Subcutaneous adipose tissue (tissue), 4 donors: Measurements from ENCODE around the gene CYB5R3. TPM values are rescaled to one million over a fixed set of nuclear protein-coding genes. Genes with fewer than 3 reads are reported as not detected.

Experiments used
- total RNA-seq, 4 donors: library from RNA; depleted of rRNA; stranded (reverse); fragments of >200 nt; gene quantifications; one replicate each; pipeline ENCODE4 v1.1.0, GENCODE V29; 2016
- TF ChIP-seq, protein P1 (sequence below): fragments of 450-650 bp; IDR thresholded peaks from one replicate; pipeline ENCODE4 v1.5.1; 2016; ENCODE audit warnings: low read depth, mild to moderate bottlenecking, control low read depth, antibody characterized with exemption, moderate library complexity

CYB5R3 gene
- total RNA-seq, 4 donors from 2014 or later: 131 to 381 (median 222) TPM

DNA sequence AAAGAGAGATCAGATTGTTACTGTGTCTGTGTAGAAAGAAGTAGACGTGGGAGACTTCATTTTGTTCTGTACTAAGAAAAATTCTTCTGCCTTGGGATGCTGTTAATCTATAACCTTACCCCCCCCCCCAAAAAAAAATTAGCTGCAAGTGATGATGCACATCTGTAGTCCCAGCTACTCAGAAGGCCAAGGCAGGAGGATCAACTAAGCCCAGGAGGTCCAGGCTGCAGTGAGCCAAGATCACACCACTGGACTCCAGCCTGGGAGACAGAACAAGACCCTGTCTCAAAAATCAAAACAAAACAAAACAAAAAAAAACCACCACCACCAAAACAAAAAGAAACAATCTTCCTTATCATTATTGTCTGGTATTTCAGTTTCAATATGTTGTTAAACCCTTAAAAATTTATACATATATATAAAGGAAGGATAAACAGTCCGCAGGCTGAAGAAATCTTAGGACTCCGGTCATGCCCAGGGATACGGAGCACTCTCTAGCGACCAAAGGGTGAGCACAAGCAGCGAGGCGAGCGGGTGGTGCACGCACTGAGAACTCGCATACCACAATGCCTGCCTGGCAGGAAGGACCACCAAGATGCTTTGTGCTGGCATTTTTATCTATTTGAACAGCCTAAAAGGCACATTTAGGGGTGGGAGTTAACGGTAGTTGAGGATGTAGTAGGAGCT is 40.9 kb downstream of the CYB5R3 start:
- TF ChIP-seq, protein P1, sequence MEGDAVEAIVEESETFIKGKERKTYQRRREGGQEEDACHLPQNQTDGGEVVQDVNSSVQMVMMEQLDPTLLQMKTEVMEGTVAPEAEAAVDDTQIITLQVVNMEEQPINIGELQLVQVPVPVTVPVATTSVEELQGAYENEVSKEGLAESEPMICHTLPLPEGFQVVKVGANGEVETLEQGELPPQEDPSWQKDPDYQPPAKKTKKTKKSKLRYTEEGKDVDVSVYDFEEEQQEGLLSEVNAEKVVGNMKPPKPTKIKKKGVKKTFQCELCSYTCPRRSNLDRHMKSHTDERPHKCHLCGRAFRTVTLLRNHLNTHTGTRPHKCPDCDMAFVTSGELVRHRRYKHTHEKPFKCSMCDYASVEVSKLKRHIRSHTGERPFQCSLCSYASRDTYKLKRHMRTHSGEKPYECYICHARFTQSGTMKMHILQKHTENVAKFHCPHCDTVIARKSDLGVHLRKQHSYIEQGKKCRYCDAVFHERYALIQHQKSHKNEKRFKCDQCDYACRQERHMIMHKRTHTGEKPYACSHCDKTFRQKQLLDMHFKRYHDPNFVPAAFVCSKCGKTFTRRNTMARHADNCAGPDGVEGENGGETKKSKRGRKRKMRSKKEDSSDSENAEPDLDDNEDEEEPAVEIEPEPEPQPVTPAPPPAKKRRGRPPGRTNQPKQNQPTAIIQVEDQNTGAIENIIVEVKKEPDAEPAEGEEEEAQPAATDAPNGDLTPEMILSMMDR: no peak

GRCh38 chr22:42604403-42604802 is 44.8 kb downstream of the CYB5R3 start:
- TF ChIP-seq, protein P1: no peak

GRCh38 chr22:42603427-42603826 is 45.8 kb downstream of the CYB5R3 start:
- TF ChIP-seq, protein P1: no peak

GRCh38 chr22:42602470-42602869 is 46.7 kb downstream of the CYB5R3 start:
- TF ChIP-seq, protein P1: no peak

GRCh38 chr22:42601879-42602465 is 47.2 kb downstream of the CYB5R3 start:
- TF ChIP-seq, protein P1: no peak

GRCh38 chr22:42596863-42597530 is 52.2 kb downstream of the CYB5R3 start:
- TF ChIP-seq, protein P1: no peak

DNA sequence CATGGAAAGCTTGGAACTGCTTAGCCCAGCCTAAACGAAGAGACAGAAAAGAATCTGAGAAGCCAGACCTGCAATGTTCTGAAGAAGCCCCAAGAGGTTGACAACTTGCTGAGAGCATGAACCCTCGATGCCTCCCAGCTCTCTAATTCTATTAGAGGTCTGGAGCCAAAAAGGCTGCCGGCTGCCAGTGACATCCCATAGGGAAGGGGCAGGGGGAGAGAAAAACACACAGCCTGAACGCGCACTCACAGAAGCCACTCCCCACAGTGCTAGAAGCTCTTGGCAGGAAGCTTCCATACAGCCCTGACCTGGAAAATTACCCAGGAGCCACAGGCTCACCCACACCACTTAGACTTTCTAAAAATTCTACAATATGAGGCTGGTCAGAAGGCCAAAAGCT is 52.9 kb downstream of the CYB5R3 start:
- TF ChIP-seq, protein P1: no peak
